GM18502 (cell line): Measurements from ENCODE around the gene NXN.
"Not testable (repeated sequence)": the region's sequence is repeated elsewhere in the genome, so short reads cannot be mapped to it uniquely, and the experiment has no call there.

ENCODE experiments used
- ATAC-seq: cut with Tn5 transposase; IDR thresholded peaks from one replicate; pipeline ENCODE4 v1.9.1; 2021; ENCODE audit warnings: mild to moderate bottlenecking; ENCODE audit not compliant: unreplicated experiment, poor library complexity

The NXN gene

DNA sequence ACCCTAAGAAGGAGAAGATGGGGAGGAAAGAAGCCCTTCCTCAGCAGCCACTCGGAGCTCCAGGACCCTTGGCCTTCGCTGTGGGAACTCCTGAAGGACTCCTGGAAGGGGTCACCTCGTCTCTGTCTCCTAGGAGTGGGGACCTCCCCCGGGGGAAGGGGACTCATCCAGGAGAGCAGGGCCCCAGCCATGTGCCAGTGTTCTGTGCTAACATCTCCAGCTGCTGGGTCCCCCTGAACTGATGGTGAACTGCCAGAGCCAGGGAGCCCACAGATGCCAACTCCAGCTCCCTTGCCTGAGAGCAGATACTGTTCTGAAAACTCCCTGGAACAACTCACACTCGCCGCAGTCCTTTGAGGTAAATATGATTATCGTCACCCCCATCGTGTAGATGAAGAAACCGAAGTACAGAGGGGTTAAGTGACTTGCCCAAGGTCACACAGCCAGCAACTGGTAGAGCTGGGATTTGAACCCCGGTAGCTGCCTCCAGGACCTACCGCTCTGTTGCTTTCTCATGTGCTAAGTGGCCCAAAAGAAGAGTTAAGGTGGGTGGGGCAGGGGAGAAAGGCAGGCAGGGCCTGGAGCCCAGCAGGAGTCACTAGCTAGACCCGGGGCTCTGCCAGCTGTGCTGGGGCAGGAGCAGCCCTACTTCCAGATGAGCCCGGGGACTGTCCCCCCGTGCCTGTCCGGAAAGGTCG lies 27.9 kb upstream of the NXN start:
- no peak for ATAC-seq

DNA sequence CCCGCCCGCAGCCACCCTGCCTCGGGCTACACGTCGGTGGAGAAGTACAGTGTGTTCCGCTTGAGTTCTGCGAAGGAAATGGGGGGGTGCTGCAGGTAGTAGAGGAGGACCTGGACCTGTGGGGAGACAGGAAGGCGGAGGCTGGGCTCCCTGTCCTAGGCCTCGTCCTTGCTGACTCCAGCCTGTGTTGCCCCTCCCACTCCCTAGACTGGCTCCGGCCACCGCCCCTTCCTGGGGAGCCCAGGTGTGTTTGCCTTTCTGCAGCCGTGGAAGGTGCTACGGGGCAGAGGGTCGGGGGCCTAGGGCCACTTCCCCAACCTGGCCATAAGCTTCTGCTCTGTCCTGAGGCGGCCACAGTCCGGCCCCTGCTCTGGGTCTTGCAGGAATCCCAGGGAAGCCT lies 26.5 kb upstream of the NXN start:
- ATAC-seq = no peak

DNA sequence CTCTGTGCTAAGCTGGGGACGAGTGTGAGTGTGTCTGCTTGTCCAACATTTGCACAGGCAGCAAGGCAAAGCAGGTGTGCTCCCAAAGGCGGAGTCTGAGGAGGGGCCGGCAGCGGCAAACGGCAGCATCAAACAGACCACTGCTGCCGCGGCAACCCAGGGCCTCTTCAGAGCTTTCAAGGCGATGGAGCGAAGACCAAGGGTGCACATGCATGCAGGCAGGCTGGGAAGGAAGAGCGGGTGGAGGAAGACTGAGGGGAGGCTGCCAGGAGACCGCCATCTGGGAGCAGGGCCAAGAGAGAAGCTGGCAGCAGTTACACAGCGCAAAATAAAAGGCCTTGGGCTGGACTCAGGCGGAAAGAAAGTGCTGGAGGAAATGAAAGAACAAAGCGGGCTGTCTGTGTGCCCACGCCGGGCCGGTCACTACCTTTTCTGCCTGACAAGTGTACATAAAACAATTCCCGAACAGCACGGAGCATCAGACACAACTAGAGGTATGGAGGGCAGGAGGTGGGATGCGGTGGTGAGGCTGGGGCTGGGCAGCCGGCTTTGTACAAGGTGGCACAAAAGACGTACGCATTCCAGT lies 25.9 kb upstream of the NXN start:
- ATAC-seq = no peak

DNA sequence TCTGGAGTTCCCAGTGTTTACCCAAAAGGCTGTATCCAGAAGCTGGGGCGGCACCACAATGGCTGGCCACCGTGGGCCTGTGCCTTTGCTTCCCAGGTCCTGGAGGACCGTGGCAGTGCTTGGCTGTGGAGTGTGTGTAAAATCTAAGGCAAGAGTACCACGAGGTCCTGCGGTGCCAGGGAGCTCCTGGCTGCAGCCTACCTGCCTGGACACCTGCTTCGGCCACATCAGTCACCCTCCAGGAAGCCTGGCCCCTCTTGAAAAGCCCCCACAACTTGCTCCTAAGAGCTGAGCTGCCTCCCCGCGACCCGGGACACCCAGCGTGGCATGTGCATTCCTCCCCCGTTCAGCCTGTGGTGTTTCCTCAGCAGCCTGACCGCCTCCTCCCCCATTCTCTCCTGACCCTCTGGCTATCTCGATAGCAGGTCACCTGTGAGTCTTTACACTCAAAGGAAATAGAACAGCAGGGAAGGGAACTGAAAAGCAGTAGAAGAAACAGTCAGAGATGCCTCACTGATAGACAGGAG lies 25.3 kb upstream of the NXN start:
- no peak for ATAC-seq

DNA sequence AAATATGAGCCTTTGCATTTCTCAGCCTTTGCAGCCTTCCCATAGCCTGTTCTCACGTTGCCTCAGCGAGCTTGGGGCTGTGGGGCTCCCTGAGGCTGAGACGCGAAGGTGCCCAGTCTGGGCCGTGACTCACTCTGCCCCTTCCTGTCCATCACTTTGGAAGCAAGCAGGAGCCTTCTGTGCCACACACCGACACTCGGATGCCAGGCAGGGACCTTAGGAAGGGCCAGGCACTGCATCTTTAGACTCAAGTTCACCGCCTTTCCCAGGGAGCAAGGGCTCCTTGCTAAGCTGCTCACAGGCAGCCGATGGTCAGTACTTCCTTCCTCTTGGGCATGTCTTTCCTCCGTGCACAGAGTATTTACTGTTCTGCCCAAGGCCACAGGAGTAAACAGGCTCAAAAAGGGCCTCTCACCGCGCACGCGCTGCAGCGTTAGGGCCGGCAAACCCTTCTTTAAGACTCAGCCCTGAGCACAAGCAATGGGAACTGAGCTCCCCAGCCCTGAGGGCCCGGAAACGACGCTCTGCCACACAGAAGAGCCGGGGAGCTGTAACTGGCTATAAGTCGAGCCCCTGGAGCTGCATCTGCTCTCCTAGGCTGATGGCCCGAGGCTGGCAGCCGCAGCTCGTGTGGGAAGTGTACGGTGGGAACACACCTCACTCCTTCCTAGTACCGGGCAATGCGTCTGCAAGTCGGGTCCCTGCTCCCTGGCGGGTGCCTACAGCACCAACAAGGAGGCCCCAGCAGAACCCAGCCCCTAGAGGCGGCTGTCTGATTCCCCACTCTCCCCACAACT lies 24.6 kb upstream of the NXN start:
- ATAC-seq = no peak

DNA sequence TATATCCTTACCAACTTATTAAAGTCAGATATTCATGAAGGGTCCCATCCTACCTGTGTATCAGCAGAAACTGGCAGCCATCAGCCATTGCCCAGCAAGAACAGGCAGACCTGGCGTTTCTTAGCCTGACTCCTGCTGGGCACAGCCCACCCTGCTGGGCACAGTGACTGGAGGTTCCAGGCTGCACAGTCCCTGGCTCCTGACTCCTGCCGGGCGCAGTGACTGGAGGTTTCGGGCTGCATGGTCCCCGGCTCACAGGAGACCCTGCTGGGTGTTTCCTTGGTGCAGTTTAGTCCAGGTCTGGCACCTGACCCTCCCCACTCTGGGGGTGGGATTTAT lies 24.0 kb upstream of the NXN start:
- ATAC-seq = no peak

DNA sequence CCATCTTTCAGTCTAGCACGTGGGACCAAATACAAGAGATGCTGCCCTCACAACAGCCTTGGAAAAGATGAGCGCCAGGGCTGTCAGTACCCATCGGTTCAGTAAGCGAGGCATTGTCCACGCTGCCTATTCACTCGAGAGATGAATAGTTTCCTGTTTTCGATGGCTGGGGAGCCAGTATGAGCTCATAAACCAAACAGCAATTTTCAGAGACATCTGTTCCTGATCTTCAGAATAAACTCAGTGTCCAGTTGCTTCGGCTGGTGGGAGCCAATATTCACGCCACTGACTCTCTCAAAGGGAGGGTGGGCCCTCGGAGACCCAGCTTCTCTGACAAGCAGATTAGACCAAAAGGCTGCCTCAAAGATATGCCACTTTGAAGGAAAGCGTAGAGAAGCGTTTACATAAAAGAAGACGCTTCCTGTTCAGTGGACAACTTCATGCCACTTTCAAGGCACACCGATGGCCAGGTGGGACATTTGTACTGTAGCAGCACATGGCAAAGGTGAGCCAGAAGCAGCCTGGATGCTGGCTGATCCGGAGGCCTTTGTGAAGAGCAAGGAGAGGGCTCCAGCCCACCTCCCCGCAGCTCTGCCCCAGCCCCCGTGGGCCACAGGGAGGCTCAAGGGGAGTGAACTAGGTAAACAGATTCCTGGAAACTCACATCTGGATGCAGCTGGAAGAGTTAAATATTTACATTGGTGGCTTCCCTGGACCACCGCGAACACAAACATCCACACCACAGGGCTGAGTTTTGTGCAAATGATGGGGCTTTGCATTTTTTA lies 23.4 kb upstream of the NXN start:
- no peak for ATAC-seq

DNA sequence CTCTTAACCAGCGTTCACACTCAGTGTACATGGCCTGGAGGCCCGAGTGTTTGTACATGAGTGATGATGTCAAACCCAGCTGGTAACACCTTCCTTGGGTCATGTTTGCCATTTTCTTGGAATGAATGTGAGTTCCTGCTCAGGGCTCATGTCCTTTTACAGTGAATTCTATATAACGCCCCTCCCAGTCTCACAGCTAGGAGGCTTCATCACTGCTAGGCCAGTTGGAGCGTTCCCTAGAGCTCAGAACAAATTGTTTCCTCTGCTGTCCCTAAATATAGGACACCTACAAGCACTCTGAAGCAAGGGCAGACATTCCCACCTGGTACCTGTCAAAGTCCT lies 22.8 kb upstream of the NXN start:
- no peak for ATAC-seq

DNA sequence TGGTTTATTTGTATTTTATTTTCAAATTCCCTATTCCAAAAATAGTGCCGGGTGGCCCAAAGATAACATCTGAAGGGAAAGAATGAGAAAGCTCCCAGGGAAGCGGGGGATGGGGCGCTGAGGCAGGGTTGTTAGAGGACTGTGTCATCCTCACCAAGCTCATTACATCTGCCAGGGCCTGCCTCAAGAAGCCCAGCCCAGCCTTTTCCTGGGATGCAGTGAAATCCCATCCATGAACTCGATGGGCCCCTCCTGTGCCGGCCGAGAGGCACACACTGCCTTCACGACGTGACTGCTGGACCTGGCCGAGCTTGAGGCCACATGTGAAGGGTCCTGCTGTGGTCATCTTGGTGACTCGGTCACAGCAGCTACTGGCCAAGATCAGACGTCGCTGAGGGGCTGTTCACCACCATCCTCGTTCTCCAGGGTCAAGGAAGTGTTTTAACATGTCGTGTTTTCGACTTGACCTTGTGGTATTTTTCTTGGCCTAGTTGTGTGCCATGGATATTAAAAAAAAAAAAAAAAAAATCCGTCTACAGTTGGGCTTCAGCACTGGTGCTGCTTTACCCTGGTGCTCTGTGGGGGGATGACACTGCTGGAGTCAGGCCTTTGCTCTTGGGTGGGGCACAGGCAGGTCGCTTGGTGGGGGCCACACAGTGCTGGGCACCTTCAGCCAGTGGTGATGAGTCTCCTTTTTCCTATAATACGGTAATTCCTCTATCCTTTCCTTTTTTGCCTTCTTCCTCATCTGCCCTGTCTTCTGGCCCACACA lies 22.2 kb upstream of the NXN start:
- ATAC-seq = no peak

DNA sequence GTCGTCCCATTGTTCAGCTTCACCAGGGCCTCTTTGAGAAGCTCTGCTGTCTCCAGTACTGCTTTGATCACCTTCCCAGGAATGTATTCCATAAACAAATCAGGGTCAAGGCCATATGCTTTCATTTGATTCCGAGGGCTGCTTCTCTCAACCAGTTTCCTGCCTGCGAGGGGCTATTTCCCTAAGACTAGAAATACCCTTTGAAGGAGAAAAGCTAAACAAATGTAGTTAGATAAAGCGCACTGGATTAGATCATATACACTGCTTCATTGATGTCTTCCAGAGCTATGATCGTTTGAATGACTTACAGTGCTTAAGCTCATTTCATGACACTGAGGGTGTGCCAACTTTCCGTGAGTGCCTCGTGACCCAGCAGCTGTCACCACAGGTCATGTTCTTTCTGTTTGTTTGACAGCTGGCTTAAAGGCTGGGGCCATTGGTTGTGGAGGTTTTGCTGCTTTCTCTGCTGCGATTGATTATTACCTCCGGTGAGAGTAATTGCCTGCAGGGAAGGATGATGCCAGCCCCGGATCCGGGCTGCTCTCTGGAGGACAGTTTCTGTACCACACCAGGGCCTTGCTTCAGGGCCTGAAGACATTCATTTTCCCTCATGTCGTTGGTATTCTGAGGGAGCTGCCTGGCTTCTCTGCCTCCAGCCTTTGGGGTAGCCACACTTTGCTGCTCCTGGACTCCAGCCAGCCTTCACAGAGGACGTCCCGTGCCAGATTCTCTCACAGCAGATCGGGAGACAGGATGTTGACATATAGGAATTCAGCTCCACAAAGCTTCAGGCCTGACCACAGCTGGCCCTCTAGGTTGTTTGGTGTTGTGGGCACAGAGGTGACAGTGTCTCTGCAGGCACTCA lies 21.3 kb upstream of the NXN start:
- ATAC-seq = no peak

DNA sequence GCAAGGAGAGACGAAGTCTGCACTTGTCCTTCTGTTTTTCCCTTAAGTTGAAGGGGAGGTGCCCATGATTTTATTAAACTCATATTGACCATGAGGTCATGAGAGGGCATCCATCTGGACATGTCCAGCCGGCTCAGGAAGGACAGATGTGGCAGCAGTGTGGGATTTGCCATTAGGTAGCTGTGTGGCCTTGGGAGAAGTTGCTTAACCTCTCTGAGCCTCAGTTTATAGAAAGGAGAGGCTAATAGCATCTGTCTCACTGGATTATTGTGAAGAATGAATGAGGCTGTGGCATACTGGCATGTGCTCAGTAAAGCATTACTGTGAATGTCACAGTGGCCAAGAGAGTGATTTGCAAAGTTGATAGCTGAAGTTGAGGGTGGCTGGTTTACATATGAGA lies 18.5 kb upstream of the NXN start:
- ATAC-seq = no peak

DNA sequence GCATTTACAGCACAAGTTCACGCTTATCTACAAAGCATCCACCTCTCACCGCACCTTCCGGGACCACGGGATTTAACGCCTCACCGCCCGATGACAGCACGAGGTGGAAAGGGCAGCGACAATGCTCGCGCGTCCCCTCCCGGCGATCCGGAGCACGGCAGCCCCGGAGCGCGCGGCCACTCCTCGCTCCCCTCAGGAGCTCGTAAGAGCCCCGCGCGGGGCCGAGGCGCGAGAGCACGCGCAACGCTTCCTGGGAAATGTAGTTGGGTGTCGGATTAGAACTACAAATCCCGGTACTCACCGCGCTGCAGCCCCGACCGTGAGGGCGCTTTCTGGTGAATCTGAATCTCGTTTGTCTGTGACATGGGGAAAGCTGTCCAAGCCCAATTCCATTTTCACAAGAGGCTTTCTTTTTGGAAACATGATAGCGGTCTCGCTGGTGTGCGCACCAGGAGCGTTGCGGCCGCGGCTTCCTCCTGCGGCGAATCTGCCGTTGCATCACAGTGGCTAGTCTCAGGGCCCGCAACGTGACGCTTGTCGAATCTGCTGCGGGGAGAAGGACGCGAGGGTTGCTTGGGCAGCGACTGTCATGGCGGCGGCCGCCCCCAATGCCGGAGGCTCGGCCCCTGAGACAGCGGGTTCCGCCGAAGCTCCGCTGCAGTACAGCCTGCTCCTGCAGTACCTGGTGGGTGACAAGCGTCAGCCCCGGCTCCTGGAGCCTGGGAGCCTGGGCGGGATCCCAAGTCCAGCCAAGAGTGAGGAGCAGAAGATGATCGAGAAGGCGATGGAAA lies 17.2 kb upstream of the NXN start, which contains the start of gene TIMM22:
Gene TIMM22 (plus strand): TSS at position 576 of the 791 bp plus-strand sequence. CDS start 14 bp downstream, at position 590.
- ATAC-seq = peak; percentile 82

DNA sequence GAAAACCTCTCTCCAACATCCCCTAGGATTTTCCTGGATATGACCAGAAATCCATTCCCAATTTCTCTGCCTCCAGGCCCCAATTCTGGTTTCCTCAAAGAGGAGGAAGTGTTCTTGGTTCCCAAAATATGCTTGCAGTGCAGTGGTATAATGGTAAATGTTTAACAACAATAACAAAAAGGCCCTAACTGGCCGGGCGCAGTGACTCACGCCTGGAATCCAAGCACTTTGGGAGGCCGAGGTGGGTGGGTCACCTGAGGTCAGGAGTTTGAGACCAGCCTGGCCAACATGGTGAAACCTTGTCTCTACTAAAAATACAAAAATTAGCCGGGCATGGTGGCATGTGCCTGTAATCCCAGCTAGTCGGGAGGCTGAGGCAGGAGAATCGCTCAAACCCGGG lies 15.7 kb upstream of the NXN start:
- ATAC-seq = not testable (repeated sequence)

DNA sequence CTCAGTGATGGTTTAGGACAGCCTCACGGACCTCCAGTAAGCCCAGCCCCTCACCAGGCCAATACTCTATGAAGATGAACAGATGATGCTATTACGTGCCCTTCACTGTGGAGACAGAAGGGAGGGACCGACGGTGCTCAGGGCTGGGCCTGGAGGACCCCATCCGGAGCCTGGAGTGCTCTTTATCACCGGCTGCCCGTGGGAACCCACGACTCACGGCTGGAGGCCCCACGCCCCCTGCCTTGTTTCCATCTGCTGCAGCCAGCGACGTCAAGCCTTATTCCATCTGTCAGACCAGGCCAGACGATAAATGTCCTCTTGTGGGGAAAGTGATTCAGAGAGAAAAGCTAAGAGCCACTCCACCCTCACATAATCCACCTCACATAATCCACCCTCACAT lies 13.4 kb upstream of the NXN start:
- no peak for ATAC-seq

DNA sequence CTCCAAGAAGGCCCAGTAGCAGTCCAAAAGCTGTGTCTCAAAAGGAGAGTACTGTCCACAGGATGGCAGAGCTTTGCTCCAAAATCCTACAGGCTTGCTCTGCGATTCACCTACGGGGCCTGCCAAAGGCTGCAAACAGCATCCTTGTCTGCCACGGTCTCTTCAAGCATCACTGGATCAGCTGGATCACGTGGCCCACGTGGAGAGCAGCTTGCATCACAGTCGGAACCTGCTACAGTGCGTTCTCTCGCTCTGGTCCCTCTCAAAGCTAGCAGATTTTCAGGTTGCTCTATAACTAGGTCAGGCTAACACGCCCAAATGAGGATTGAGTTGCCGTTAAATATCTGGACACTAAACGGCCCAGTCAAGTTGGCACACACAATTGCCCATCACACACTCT lies 9.0 kb upstream of the NXN start:
- no peak for ATAC-seq

DNA sequence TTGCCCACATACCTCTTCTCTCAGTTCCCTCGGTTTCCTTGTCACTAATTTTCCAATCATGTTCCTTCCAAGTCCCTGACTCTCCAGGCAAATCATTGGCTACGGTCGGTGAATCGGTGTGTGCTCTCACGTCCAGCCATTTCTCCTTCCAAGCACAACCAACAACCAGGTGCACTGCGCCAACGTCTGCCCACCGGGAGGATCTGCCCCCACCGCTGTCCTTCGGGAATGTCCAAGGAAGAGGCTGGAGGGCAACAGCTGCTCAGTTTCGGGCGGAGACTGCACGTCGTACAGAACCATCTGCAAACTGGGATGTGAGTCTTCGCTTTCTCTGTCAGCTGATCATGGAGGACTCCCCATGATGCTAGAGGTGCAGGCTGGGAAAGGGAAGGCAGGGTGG lies 8.4 kb upstream of the NXN start:
- no peak for ATAC-seq

DNA sequence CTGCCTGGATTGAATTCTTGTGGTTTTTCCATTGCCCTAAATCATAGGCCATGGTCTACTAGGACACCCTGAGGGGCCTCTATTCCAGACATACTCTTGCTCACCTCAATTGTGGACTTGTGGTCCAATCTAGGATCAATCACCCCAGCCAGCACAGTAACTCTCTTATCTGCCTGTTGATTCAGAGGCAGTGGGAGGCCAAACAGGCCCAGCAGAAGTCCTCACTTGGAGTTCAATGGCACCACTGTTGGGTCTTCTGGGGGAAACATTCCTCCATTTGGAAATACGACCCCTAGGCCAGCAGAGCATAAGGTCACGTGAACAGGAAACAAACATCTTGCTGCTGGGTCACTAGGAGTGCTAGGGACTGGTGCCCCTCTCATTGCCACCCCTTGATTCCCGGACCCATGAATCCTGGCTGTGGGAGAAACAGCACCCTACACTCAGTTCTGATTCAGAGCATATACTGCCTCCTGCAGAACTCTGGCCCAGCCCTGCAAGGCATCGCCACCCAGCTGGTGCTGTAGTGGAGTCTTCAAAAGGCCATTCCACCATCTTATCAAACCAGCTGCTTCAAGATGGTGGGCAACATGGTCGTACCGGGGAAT lies 6.8 kb upstream of the NXN start:
- no peak for ATAC-seq

DNA sequence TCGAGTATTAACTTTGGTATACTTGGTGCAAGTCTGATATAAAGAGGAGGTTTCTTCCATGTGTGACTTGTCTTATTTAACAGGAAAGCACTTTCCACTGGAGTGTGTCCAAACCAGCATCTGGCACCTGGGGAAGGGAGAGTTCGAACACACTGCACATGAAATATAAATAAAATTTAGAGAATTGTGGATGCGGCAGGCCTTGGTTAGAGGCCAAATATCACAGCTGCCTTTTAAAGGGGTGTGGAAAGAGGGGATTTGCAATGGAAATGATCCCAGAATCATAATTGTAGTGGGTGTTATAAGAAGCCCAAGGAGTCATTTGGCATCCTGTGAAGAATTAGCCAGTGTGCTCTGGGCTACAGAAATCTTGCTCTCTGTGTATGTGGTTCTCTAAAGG lies 4.3 kb upstream of the NXN start:
- ATAC-seq = no peak
